WI38 (cell line): ENCODE measurements around the gene ZNF423.

Experiments used
- H3K4me3 ChIP-seq: 2 replicates; pipeline ENCODE4 v1.5.1; 2011; ENCODE audit warnings: low read depth, mild to moderate bottlenecking, control low read depth, low read length
- TF ChIP-seq, protein P1 (sequence below): IDR thresholded peaks from 2 replicates; pipeline ENCODE4 v1.5.1; 2012; ENCODE audit warnings: low read depth, mild to moderate bottlenecking, control low read depth, low read length

The ZNF423 gene

DNA sequence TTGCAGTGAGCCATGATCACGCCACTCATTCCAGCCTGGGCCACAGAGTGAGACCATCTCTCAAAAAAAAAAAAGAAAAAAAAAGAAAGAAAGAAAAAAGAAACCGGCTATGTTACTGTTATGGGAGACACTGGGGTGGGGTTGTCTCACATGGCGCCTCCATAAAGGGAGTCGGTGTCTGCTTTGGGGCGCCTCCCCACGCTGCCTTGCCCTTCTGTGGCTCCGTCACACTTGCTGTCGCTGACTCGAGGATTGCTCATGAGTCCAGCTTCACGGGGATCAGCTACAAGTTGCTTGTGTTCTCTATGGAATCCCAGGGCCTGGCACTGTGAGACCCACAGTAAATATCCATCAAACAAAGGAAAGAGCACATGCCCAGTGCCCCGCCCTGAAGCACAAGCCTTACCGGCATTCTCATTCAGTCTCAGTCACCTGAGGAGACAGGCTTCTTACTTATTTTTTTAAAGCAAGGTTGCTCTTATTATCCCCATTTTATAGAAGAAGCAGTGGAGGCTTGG is 40.6 kb upstream of the ZNF423 start:
- TF ChIP-seq, protein P1, sequence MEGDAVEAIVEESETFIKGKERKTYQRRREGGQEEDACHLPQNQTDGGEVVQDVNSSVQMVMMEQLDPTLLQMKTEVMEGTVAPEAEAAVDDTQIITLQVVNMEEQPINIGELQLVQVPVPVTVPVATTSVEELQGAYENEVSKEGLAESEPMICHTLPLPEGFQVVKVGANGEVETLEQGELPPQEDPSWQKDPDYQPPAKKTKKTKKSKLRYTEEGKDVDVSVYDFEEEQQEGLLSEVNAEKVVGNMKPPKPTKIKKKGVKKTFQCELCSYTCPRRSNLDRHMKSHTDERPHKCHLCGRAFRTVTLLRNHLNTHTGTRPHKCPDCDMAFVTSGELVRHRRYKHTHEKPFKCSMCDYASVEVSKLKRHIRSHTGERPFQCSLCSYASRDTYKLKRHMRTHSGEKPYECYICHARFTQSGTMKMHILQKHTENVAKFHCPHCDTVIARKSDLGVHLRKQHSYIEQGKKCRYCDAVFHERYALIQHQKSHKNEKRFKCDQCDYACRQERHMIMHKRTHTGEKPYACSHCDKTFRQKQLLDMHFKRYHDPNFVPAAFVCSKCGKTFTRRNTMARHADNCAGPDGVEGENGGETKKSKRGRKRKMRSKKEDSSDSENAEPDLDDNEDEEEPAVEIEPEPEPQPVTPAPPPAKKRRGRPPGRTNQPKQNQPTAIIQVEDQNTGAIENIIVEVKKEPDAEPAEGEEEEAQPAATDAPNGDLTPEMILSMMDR = no peak
- no peak overlapping the region for H3K4me3 ChIP-seq

DNA sequence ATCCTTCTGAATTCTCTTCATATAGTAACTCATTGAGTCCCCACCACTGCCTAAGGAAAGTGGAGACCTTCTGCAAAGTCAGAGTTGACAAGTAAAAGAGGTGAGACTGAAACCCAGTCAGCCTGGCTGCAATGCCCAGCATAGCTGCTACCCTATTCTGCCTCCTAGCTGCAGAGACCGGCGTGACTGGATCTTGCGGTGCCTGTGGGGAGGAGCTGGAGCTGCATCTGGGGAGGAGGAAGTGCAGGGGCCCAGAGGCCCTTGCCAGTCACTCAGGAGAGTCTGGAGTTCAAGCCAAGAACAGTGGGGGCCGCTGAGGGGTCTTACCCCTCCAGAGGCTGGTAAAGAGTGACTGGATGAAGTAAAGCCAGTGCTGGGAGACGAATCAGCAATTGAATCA is 35.0 kb upstream of the ZNF423 start:
- TF ChIP-seq, protein P1 = no peak
- no peak overlapping the region for H3K4me3 ChIP-seq

DNA sequence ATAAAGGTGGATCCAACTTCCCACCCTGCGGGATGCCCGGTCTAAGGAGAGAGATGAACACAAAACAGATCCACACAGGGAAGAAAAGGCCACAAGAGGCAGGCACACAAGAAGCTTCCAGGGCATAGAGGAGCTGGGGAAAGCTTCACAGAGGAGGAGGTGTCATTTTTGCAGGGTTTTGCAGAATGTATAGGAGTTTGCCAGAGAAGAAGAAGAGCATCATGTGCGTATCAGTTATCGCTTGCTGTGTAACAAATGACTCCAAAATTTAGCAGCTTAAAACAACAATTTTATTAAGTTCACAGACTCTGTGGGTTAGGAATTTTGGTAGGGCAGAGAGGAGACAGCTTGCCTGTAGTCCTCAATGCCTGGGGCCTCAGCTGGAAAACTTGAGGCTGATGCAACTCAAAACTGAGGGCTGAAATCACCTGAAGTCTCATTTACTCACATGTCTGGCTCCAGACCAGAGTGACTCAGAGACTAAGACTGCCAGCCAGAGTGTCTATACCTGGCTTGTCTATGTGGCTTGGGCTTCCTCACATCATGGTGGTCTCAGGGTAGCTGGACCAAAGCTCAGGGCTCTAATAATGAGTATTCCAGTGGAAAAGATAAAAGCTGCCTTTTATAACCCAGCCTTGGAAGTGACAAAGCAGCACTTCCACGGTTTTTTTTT is 33.9 kb upstream of the ZNF423 start:
- TF ChIP-seq, protein P1 = no peak
- no peak overlapping the region for H3K4me3 ChIP-seq

DNA sequence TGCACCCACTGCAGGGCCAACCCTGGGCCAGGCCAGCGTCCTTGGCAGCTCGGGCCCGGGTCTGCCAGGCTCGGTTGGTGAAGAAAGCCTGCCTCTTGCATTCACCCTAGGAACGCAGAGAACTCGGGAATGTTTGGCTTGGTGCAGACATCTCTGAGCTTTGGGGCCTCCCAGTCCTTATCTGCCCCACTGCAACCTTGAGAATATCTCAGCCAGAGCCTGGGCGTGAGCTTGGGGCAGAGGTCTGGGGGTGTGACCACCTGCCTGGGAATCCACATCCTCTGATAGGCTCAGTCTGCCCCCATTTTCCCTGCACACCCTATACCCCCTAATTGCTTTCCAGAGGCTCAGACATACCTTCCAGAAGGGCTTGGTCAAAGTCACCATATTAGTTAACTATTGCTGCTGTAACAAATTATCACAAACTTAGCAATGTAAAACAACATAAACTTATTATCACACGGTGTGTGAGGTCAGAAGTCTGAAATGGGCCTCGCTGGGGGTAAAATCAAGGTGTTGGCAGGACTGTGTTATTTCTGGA is 30.7 kb upstream of the ZNF423 start:
- TF ChIP-seq, protein P1 = no peak
- no peak overlapping the region for H3K4me3 ChIP-seq

DNA sequence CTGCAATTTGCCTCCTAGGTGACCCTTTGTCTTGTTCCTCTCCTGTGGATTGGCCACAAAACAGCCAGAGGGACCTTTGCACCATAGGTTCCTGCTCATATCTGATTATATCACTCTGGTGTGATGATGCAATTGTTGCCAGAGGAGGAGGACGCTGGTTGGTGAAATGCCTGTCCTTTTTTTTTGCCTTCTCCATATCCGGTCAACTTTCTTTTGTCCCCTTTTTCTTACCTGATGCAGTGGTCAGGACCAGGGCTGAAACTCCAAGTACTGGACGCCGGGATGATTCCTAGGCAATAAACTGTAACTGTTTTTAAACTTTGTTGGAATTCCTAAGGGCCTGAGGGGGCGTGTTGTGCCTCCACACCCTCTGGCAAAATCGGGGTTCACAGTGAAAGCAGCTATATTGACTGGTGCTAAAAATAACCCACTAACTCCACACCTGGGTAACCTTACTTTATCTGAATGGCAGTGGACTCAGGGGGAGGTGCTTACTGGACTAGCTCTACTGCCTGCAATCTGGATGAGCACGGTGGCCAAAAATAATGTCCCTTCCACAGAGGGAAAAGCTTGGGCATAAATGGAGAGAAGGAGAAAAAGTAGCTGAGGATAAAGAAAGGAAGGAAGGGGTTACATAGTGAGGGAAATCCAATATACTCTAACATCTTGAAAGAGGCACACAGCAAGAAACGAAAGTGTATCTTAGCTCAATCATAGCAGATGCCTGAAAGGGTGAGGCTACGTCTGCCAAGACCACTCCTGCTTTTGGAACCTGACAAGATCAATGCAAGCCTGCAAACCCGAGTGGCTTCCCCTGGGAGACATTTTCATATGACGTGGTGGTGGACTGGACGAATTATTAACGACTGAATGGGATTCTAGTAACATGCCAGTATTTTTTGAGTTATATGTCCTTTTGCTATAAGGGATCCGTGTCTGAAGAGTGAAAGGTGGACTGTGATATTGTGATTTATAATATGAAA is 28.4 kb upstream of the ZNF423 start:
- TF ChIP-seq, protein P1 = no peak
- H3K4me3 ChIP-seq = no peak overlapping the region

DNA sequence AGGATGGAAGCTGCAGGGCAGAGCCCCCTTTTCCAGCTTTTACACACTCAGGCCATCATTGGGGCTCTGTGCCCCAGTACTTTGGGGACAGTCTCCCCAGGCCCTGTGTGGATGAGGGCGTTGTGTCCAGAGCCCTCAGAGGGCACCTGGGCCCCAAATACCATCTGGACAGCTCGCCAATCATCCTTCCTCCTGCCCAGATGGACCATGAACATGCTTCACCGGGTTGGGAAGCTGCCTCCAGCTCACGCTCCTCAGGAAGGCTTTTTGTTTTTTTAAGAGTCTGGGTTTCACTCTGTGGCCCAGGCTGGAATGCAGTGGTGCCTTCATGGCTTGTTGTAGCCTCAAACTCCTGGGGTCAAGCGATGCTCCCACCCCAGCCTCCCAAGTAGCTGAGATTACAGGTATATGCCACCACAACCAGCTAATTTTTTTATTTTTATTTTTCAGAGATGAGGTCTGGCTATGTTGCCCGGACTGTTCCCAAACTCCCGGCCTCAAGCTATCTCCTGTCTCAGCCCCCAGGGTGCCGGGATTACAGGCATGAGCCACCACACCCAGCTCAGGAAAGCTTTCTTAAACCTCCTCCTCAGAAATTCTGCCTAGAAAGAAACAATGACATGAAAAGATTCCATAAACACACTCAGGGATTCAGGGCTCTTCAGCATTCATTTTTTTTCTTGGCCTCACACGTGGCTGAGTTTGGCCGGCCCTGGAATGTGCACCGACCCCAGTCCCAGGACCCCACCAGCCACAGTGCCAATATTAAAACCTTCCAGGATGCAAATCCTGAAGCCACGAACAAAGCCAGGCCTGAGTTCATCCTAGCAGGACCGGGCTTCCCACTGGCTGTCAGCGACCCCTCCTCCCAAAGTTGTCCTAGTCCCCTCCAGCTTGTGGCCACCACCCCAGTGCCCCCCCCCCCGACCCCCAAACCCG is 27.4 kb upstream of the ZNF423 start:
- H3K4me3 ChIP-seq = no peak overlapping the region
- TF ChIP-seq, protein P1 = no peak
